HG03196 (cell line): ENCODE results near the gene VPS54.
"Not testable (repeated sequence)": the region's sequence is repeated elsewhere in the genome, so short reads cannot be mapped to it uniquely, and the experiment has no call there.

ENCODE experiments used
- ATAC-seq: cut with Tn5 transposase; IDR thresholded peaks from one replicate; pipeline ENCODE4 v1.9.1; 2021; ENCODE audit not compliant: unreplicated experiment

Gene VPS54

GRCh38 chr2:63874204-63875130, 144.8 kb downstream of the VPS54 start:
- no peak for ATAC-seq

GRCh38 chr2:63872571-63873328, 146.5 kb downstream of the VPS54 start:
- ATAC-seq, result no peak

GRCh38 chr2:63871864-63872263, 147.4 kb downstream of the VPS54 start:
- no peak for ATAC-seq

- no peak for ATAC-seq
These were observed 148.5 kb downstream of the VPS54 start for GRCh38 chr2:63870679-63871078.

- ATAC-seq, result no peak
These were observed 153.1 kb downstream of the VPS54 start for GRCh38 chr2:63866009-63866709.

- no peak for ATAC-seq
These were observed 153.9 kb downstream of the VPS54 start for GRCh38 chr2:63865159-63865799.

- ATAC-seq, result no peak
These were observed 155.5 kb downstream of the VPS54 start for GRCh38 chr2:63863707-63864106.

- ATAC-seq, result no peak
These were observed 156.4 kb downstream of the VPS54 start for GRCh38 chr2:63862806-63863205.

GRCh38 chr2:63861220-63861822, 157.9 kb downstream of the VPS54 start:
- no peak for ATAC-seq

GRCh38 chr2:63858291-63858690, 160.9 kb downstream of the VPS54 start:
- no peak for ATAC-seq

GRCh38 chr2:63856303-63856603, 163.0 kb downstream of the VPS54 start:
- ATAC-seq, result no peak

- no peak for ATAC-seq
These were observed 163.6 kb downstream of the VPS54 start for GRCh38 chr2:63855418-63856302.

- no peak for ATAC-seq
These were observed 165.5 kb downstream of the VPS54 start for GRCh38 chr2:63853527-63854310.

GRCh38 chr2:63851691-63852311, 167.4 kb downstream of the VPS54 start:
- no peak for ATAC-seq

- ATAC-seq, result no peak
These were observed 168.6 kb downstream of the VPS54 start for GRCh38 chr2:63850649-63851048.

GRCh38 chr2:63850204-63850571, 169.0 kb downstream of the VPS54 start:
- no peak for ATAC-seq

- ATAC-seq, result no peak
These were observed 169.6 kb downstream of the VPS54 start for GRCh38 chr2:63849381-63850203.

GRCh38 chr2:63847571-63847970, 171.7 kb downstream of the VPS54 start:
- not testable (repeated sequence) for ATAC-seq
